ENCODE data around the gene EZR.
"Not testable (repeated sequence)": the region's sequence is repeated elsewhere in the genome, so short reads cannot be mapped to it uniquely, and the experiment has no call there.

Gene EZR

DNA sequence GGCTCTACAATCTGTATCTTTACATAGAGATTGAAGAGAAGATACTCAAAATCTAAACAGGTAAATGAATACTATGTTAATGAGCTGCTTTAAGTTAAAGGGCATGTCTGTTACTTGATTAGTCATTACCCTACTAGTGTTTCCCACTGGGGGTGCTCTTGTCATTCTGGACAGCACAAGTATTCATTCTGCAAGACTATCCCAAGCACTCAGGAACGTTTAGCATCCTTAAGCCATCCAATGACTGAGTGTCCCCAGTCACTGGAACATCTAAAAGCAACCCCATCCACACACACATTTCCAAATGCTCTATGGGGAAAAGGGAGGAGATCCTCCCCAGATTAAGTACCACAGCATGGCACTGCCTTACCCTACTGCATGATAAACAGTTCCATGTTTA, 25.7 kb downstream of the EZR start:
- no peak for DNase-seq

DNA sequence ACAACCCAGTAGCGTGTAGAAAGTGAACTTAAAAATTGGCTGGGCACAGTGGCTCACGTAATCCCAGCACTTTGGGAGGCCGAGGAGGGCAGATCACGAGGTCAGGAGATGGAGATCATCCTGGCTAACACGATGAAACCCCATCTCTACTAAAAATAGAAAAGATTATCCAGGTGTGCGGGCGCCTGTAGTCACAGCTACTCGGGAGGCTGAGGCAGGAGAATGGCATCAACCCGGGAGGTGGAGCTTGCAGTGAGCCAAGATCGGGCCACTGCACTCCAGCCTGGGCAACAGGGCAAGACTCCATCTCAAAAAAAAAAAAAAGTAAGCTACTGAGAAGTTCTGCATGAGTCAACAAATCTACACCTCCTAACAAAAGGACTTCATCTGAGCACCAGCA, 26.7 kb downstream of the EZR start:
- not testable (repeated sequence) for DNase-seq

DNA sequence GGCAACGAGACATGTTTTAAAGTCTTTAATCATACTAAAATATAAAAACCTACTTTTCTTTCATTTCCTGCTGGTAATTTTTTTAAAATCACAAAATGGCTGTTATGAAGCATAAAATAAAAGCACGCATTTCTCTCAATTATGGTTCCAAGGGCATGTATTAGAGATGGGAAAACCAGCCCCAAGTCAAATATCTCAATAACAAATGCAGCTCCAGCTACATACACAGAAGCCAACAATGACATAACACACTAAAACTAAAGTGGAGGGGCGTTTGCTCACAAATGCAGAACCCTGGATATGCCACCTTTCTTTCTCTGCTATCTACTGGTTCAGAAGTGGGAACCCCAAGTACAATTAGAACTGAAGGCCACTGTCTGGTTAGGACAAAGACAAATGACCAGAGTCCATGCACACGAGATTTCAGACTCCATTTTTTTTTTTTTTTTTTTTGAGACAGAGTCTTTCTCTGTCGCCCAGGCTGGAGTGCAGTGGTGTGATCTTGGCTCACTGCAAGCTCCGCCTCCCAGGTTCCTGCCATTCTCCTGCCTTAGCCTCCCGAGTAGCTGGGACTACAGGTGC, 27.8 kb downstream of the EZR start:
- DNase-seq = no peak

DNA sequence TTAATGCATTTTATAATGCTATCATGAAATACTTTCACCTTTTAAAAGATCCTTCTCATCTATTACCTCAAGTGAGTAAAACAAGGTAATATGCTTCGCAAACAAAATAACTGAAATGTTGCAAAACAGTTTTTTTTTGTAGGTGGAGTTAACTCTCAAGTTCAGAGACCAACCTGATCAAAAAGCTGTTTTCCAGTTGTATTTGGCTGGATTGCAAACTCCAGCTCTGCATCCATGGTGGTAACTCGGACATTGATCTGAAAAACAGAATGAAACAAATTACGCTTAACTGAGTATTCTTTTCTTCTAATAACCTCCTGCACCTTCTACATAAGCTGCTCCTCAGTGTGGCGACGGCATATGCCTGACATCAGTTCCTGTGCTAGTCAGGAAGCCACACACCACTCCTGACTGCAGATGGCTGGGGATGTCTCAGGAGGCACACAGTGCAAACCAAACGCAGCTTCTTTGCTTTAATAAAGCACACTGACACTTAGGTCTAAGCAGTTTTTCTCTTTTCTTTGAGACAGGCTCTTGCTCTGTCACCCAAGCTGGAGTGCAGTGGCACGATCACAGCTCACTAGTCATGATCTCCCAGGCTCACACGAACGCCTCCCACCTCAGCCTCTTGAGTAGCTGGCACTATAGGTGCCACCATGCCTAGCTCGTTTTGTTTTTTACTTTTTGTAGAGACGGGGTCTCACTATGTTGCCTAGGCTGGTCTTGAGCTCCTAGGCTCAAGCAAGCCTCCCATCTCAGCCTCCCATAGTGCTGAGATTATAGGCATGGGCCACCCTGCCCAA, 29.9 kb downstream of the EZR start:
- no peak for DNase-seq

DNA sequence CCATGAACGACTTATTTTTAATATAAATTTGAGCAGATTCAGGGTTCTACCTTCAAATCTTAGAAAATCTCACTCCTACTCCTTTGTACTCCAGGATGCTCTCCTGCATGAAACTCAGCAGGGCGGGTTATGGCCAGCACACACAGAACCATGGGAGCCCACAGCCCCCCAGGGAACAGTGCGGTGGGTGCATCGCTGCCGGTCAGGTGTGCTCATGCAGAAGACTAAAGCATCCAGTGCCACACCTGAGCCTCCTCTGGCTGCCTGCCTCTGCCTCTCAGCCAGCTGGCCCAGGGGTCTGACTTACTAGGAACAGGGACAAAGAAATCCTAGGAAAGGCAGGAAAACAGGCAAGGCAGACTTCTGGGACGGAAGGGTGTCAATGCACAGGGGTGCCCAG, 31.8 kb downstream of the EZR start:
- DNase-seq = no peak

DNA sequence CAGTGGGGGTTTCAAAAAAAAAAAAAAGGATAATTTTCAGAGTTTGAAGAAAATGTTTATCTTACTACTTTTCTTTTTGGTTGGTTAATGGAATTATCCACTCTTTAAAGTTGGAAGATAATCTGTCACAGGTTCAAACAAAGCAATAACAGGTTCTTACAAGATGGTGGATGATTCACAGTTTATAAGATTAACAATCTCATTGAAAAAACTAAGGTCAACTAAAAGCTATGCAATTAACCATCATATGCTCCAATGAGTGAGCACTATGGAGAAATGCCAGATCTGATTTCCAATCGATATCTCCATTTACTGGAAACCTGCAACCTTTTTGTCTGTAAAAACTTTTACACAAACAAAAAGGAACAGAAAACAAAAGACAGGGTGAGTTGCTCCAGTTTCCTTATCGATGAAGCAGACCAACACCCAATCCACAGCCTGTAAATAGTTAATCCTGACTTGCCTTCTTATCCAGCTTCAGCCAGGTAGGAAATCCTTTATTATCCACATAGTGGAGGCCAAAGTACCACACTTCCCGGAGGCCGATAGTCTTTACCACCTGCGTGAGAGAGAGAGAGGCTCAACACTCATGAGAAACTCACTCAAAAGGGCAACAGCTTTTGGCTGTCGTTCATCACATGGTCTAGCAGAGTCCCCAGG, 32.4 kb downstream of the EZR start:
- DNase-seq = no peak

DNA sequence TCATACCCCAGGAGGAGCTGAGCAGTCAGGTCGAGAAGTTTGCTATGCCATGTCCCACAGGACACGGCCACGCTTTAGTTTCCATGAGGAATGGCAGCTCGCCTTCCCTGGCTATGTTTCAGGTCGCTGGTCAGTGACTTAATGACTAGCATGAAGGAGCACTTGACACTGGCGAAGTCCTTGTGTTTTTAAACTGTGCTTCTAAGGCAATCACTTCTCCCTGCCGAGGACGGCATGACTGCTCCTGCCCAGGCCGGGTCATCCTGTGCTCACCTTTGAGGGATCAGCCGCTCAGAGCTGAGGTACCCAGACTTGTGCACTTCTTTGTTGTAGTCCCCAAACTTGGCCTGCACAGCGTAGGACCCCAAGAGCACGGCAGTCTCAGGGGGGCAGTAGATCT, 34.1 kb downstream of the EZR start:
- no peak for DNase-seq

DNA sequence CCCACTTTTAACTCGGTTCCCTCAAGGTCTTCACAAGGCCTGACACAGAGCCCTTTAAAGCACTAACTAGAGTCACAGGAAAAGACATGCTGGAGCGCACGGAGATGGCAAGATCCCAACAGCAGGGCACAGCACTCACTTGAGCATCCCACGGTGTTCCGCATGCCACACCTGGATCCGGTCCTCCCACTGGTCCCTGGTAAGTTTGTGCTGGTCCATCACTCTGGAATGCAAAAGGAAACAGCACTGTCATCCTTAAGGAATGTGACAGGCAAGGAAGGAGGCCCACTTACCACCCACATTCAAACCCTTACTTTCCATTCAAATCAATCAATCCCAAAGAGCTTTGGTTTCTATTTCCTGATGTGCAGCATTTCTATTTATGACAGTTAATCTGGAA, 34.7 kb downstream of the EZR start:
- no peak for DNase-seq

DNA sequence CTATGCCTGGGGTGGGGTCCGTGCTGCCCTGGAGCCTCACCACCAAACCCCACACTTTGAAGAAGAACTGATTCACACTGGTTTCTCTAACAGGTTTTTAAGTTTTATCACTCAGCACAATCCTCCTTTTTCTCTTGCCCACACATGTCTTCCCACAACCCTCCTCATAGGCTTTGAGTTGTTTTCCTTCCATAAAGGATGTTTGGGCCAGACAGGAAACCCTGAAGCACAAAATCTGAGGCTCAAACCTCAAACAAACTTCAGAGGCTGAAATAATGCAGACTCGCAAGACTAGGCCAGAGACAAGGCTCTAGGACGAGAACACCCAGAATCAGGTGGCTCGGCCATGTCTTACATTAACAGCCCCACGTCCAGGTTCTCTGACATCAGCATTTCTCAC, 35.3 kb downstream of the EZR start:
- DNase-seq = no peak

DNA sequence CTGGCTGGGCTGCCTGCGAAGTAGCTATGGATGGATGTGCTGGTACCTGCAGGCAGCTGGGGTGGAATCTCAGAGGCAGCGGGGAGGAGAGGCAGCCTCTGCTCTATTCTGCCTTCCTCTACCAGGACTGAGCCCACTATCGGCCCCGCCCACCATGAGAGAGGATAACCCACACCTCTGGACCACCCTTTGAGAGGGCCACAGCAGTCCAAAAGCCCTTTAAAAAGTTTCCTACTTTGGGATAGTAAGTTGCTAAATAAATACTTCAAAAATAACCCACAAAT, 36.1 kb downstream of the EZR start:
- no peak for DNase-seq

DNA sequence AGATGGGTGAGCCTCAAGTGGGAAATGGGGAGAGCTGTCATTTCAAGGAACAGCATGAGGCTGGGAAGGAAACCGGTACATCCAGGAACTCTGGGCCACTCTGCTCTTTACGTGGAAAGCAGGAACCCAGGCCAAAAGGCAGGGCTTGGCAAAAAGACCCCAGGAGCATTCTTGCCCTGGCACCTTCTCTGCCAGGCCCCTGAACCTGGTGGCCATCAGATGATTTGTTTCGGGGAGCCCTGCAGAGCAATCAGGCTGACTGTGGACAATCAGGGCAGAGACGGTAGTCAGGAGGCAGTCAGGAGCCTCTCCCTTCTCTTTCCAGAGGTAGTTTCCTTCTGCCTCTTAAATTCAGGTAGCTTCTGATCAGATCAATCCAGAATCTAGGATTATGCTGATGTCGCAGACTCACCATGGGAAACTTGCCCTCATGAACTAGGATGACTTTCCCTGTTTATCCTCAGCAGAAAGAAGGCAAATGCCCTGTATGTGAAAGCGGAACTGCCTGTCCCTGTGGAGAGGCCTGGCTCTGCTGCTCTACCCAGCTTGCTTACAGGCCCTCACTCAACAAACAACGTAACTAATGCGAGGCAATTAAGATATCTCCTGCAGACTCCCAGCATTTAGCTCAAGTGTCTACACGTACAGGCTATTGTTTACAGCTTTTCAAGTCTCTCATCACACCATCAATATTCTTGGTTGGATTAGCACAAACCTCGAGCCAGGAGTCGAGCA, 36.6 kb downstream of the EZR start:
- no peak for DNase-seq

DNA sequence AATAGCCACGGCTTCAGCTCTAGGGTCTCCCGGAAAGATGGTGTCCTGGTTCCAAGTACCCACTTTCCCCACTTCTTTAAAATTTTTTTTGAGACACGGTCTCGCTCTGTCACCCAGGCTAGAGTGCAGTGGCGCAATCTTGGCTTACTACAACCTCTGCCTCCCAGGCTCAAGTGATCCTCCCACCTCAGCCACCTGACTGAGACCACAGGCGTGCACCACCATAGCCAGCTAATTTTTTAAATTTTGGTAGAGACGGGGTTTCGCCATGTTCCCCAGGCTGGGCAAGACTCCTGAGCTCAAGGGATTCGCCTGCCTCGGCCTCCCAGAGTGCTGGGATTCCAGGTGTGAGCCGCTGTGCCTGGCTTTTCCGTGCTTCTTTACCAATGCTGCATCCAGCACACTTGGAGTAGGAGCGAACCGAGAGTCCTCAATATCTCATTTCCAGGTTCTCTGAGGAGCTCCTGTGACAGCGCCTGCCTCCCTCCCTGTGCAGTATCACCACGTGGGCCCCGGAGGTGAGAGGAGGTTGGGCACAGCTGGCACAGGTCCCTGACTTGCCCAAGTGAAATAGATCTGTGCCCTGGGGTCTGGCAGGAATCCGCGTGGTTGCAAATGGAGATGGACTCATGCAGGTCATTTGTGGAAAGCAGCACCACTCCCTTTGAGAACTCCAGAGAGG, 37.3 kb downstream of the EZR start:
- no peak for DNase-seq

DNA sequence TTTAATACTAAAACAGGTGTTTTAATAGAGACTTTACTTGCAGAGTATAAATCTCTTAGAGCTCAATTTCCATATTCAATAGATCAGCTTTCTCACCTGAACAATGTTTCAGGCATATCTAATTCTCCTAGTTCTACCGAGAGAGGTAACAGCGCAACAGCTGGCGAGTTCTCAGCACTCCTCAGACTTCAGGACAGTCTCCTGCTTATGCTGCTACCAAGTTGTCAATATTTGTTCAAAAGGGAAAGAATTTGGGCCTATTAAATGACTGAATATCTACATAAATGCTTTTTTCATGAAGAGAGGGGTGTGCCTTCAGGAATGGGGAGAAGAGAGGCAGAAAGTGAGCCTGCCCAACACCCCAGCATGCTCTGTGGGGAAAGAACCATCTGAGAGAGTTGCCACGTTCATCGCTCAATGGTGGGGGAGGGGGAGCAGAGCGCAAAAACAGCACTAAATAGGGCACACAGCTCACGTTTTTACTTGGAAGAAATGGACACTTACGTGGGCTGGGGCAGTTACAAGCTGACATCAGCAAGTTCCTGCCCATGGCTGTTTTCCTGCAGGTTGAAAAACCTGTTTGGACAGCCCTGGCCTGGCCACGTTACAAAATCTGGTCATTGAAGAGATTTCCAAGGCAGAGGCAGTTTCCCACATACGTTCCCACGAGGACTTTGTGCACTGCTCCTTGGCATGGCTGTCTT, 38.0 kb downstream of the EZR start:
- DNase-seq = no peak

DNA sequence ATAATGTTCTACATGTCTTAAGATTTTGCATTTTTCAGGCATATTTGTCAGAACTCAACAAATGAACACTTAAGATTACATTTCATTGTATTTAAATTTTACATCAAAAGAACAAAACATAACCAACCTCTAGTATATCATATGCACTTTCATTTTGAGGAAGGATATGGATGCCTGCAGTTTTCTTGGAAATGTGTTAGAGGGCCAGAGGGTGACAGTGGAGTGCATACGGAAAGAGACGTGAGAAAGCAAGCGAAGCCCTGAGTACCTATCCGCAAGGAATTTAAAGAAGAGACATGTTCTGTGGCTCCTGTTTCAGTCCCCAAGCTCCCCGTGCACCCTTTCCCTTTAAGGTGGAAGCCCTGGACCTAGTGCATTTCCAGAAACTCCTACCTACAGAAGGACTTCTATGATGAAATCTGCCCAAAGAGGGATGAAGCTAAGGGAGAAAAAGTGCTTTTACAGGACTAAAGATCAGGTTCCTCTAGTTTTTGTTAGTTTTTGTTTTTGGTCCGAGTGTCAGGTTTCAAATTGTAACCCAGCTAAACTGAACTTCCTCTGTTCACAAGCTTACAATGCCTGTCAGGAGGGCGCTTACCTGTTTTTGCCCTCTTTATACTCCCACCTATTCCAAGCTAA, 38.8 kb downstream of the EZR start:
- DNase-seq = no peak

DNA sequence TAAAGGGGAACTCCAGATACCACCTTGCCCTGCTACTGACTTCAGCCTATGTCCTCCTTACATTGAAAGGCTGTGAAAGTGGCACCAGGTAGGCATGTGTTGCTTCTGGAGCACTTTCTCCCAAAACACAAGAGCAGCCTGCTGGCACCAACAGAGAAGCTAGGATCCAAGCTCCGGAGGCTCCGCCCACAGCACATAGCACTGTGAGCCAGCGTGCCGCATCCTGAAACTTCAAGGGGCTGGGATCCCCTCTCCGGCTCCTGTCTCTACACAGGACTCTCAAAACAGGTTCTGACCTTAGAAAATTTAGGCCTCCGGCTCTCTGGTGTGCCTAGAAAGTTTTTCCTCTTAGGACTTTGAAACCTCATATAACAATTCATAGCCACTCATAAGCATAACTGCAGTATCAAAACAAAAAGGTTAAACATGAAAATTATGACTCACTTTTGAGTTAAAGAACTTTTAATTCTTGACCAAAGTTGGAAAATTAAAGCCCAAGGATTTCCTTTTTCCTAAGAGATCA, 41.1 kb downstream of the EZR start:
- no peak for DNase-seq

DNA sequence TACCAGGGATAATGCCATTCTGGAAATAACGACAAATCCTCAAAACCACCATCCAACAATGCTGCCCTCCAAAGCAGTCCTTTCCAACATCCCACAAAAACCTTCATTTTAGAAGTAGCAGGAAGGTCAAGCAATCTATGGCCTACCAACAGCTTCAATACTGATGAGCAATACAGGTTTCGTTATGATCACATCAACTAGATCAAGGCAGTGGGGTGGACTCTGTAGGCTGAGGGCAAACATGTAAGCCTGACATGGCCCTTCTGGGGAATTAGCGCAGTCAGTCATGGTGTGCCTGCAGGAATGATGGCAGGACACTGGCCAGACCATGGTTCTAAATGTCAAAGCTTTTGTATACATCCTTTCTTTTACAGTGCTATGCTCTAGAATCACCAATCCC, 41.7 kb downstream of the EZR start:
- DNase-seq = no peak

DNA sequence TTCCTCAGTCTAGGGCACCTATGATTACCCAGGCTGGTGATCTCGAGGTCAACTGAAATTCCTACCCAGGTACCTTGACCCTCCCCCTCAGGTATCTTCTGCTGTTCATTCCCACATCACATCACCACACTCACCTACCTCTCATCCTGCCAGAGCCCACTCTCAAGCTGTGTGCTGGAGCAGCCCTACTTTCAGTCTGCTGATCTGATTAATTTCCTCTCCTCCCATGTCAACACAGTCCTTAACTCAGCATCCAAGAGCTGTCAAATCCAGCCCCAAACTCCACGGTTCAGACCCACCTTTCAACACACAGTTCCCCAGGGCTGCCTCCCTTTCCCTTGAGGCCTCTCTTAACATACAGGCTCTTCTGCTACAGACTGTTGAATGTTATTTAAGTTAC, 42.4 kb downstream of the EZR start:
- DNase-seq = no peak

DNA sequence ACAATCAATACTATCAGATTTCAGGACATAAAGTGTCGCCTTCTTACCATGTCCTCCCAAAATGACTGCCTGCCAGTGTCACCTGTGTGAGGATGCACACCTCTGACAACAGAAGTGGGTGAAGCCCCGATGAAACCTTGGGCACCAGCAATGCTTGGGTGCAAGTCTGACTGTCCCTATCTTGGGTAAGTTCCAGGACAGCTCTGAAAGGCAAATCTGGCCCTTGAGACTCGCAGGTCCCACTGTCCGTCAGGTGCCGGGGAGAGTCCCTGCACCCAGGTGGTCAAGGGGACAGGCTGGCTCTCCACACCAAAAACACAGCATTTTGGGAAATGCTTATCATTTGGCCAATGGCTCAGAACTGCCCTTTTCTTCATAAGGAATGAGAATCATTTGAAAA, 43.3 kb downstream of the EZR start:
- DNase-seq = no peak

DNA sequence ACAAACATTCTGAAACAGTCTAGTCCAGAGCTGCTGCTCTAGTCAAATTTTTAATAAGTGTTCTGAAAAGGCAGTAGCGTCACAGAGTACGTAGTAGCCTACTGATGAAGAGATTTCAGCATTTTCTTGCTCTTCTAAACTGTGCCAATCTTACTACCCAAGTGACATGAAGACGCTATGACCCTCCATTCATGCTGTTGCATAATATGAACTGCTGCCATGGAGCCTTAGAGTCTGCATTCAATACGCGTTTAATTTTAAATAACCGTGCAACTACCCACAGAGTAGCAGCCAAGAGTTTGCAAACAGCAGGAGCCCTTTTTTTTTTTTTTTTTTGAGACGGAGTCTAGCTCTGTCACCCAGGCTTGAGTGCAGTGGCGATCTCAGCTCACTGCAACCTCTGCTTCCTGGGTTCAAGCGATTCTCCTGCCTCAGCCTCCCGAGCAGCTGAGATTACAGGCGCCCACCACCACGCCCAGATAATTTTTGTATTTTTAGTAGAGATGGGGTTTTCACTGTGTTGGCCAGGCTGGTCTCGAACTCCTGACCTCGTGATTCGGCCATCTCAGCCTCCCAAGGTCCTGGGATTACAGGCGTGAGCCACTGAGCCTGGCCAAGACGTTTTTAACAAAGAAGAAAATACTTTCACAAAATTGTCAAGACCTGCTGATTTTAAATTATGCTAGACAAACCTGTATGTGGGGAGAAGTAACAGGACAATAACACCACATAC, 44.3 kb downstream of the EZR start:
- no peak for DNase-seq

DNA sequence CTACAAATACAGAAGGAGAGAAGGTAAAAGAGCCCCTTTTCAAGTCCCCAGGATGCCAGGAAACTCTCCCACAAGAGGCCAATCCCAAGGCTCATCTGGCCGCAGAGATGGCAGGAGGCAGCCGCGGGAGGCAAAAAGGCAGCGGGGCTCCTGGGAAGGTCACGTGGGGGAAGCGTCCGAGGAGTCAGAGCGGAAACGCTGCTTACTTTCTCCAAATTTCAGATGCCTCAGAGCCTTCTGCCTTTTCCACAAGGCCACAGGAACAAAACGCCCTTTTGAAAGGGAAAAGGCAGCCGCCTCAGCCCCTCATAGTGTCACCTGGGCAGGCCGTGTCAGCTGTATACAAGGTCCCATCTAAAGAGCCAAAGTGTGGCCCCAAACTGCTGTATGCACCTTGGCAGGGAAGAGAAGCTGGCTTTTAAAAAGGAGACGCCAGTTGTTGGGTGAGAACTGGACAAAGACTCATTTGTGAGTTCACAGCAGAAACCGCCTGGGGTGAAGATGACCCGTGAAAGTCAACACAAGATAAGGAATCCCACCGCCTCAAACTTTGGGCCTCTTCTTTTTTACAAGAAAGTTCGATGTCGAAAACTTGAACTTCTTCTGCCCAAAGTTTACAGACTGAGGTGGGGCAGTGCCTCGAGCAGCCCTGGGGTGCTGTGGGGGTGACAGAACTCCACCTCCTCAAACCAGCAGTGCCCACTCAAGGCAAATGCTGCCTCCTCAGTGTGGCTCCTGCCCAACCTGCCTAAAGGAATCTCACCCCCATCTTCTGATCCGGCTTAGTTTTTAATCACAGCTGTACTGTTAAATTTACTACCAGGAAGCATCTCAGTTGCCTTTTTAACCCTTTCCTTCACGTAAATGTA, 45.4 kb downstream of the EZR start:
- no peak for DNase-seq

Measured in NCI-H1930 (cell line).